SK-N-MC (cell line): Measurements from ENCODE around the gene SKIC8.

ENCODE experiments used
- EZH2 ChIP-seq: fragments of 200-600 bp; sonication (generic); IDR thresholded peaks from one replicate; pipeline ENCODE4 v1.6.1; 2017; ENCODE audit warnings: antibody characterized with exemption
- FOXP2 ChIP-seq: optimal IDR thresholded peaks from 2 replicates; pipeline ENCODE3; 2011; ENCODE audit warnings: mild to moderate bottlenecking, moderate library complexity; ENCODE audit not compliant: insufficient read depth; ENCODE audit errors: extremely low read length, control extremely low read depth
- POLR2AphosphoS5 ChIP-seq: IDR thresholded peaks from 2 replicates; pipeline ENCODE4 v1.6.1; 2012; ENCODE audit warnings: mild to moderate bottlenecking, low read depth, low read length, borderline replicate concordance

DNA sequence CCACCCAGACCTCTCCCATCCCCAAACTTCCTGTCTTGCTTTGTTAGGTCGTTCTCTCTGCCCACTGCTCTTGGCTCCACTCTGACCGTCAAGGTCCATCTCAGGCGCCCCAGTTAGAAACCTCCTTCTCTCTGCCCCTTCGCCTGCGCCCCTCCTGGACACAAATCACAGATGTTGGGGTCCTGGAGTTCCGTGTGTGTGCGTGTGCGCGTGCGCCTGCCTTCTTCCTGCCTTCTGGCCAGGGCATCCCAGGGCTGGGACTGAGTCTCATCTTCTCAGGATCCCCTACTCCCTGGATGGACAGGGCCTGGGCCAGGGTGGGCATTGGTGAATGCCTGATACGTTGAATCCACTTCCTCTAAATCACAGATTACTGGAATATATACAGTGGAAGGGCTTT, 65.9 kb downstream of the SKIC8 start:
- TF ChIP-seq POLR2AphosphoS5 = no peak
- no peak for TF ChIP-seq EZH2
- no peak for TF ChIP-seq FOXP2
